H1 (cell line): ENCODE data around the gene TMEM238. TPM values are rescaled to one million over a fixed set of nuclear protein-coding genes. Genes with fewer than 3 reads are reported as not detected.

ENCODE experiments used
- CTCF ChIA-PET: fragments of 300-600 bp; sonication (Branson Sonifier 250); formaldehyde crosslinking; loops from one replicate; lab custom pipeline; 2021; ENCODE audit not compliant: partially characterized antibody; lab: Charles Lee
- POLR2A ChIA-PET: fragments of 300-600 bp; sonication (Branson Sonifier 250); formaldehyde crosslinking; loops from one replicate; lab custom pipeline; 2021; ENCODE audit warnings: inconsistent platforms; ENCODE audit not compliant: partially characterized antibody; lab: Charles Lee
- DNase-seq, 2 experiments: peaks; one replicate each; pipeline versions ENCODE4 v3.0.0 to v3.0.0-alpha.2; 2010 to 2022; ENCODE audit warnings: low spot score in 2 of 2, low read depth in 1 of 2, mixed read lengths in 1 of 2
- FAIRE-seq: peaks from 2 replicates; lab custom pipeline; 2011; peaks lifted over from hg19 to GRCh38; lab: Jason Lieb, UNC
- H2AFZ ChIP-seq: 2 replicates; pipeline ENCODE4 v1.8.1; 2012; ENCODE audit warnings: low read length, inconsistent platforms
- H2AK5ac ChIP-seq: 2 replicates; pipeline ENCODE4 v1.6.1; 2013; ENCODE audit warnings: low read depth, low read length
- H2BK120ac ChIP-seq: replicated peaks from 2 replicates; pipeline ENCODE3; 2013; ENCODE audit warnings: low read depth, low read length, inconsistent platforms
- H2BK12ac ChIP-seq: 2 replicates; pipeline ENCODE4 v1.6.1; 2013; ENCODE audit warnings: low read depth, low read length
- H2BK15ac ChIP-seq: 2 replicates; pipeline ENCODE4 v1.6.1; 2013; ENCODE audit warnings: low read length
- H2BK20ac ChIP-seq: 2 replicates; pipeline ENCODE4 v1.6.1; 2013; ENCODE audit warnings: low read length
- H2BK5ac ChIP-seq: 2 replicates; pipeline ENCODE4 v1.6.1; 2013; ENCODE audit warnings: low read depth, low read length
- H3K14ac ChIP-seq: 2 replicates; pipeline ENCODE4 v1.6.1; 2013; ENCODE audit warnings: inconsistent platforms; ENCODE audit not compliant: insufficient read length
- H3K18ac ChIP-seq: 2 replicates; pipeline ENCODE4 v1.6.1; 2013; ENCODE audit warnings: low read length; ENCODE audit errors: extremely low read depth
- H3K23ac ChIP-seq: 2 replicates; pipeline ENCODE4 v1.6.1; 2013; ENCODE audit warnings: inconsistent platforms; ENCODE audit not compliant: insufficient read length
- H3K23me2 ChIP-seq: 2 replicates; pipeline ENCODE4 v1.6.1; 2013; ENCODE audit warnings: low read depth, low read length
- H3K27ac ChIP-seq: 2 replicates; pipeline ENCODE4 v1.6.1; 2011; ENCODE audit warnings: low read depth, low read length, inconsistent platforms
- H3K27me3 ChIP-seq, 4 experiments: replicated peaks in 1 of 4; 1 replicate in 1 of 4; 2 replicates in 3 of 4; pipeline versions ENCODE4 v1.6.1 to v1.8.1; 2011 to 2013; ENCODE audit warnings: low read length in 3 of 4, mild to moderate bottlenecking in 3 of 4, inconsistent platforms in 2 of 4, mixed read lengths in 2 of 4, moderate library complexity in 1 of 4; ENCODE audit not compliant: control insufficient read depth in 3 of 4, insufficient read depth in 3 of 4; ENCODE audit errors: extremely low read depth in 1 of 4
- H3K36me3 ChIP-seq, 4 experiments: 2 replicates each; pipeline versions ENCODE4 v1.6.1 to v1.8.1; 2011 to 2013; ENCODE audit warnings: mild to moderate bottlenecking in 4 of 4, low read length in 3 of 4, moderate library complexity in 2 of 4, control low read depth in 1 of 4, inconsistent platforms in 1 of 4; ENCODE audit not compliant: insufficient read depth in 4 of 4, control insufficient read depth in 2 of 4
- H3K4ac ChIP-seq: replicated peaks from 2 replicates; pipeline ENCODE3; 2013; ENCODE audit warnings: low read length, low read depth, mixed read lengths, inconsistent platforms; ENCODE audit not compliant: insufficient read length
- H3K4me1 ChIP-seq, 4 experiments: replicated peaks in 1 of 4; 1 replicate in 1 of 4; 2 replicates in 3 of 4; pipeline versions ENCODE4 v1.6.1 to v1.8.1; 2011 to 2013; ENCODE audit warnings: low read length in 3 of 4, inconsistent platforms in 2 of 4, mixed read lengths in 1 of 4; ENCODE audit not compliant: insufficient read depth in 4 of 4, control insufficient read depth in 3 of 4
- H3K4me2 ChIP-seq, 2 experiments: 2 replicates each; pipeline versions ENCODE4 v1.6.1 to v1.8.1; 2011 to 2013; ENCODE audit warnings: low read depth in 2 of 2, low read length in 2 of 2, control low read depth in 1 of 2, inconsistent platforms in 1 of 2, mild to moderate bottlenecking in 1 of 2; ENCODE audit not compliant: insufficient read depth in 1 of 2
- H3K4me3 ChIP-seq, 4 experiments: fragments of 200-600, 300-600 bp in 1 of 4; sonication (generic), shearing (Covaris generic), sonication (Bioruptor Twin) in 1 of 4; 2 replicates each; pipeline versions ENCODE4 v1.5.1 to v1.8.1; 2011 to 2016; ENCODE audit warnings: low read length in 4 of 4, low read depth in 3 of 4, control low read depth in 2 of 4, inconsistent platforms in 2 of 4, mild to moderate bottlenecking in 2 of 4, mixed read lengths in 1 of 4, moderate library complexity in 1 of 4; ENCODE audit not compliant: insufficient read depth in 2 of 4; ENCODE audit errors: extremely low read depth in 1 of 4
- H3K56ac ChIP-seq: replicated peaks from 2 replicates; pipeline ENCODE3; 2013; ENCODE audit warnings: low read depth, mild to moderate bottlenecking, mixed read lengths, low read length, inconsistent platforms; ENCODE audit not compliant: insufficient read length
- H3K79me1 ChIP-seq: 2 replicates; pipeline ENCODE4 v1.6.1; 2013; ENCODE audit warnings: low read depth, low read length, control low read depth
- H3K79me2 ChIP-seq, 2 experiments: 2 replicates each; pipeline versions ENCODE4 v1.6.1 to v1.8.1; 2012 to 2013; ENCODE audit warnings: low read length in 2 of 2, mild to moderate bottlenecking in 2 of 2, inconsistent platforms in 1 of 2; ENCODE audit not compliant: insufficient read depth in 2 of 2, control insufficient read depth in 1 of 2
- H3K9ac ChIP-seq, 4 experiments: replicated peaks in 1 of 4; 1 replicate in 1 of 4; 2 replicates in 3 of 4; pipeline versions ENCODE4 v1.6.1 to v1.8.1; 2011 to 2013; ENCODE audit warnings: low read depth in 3 of 4, low read length in 3 of 4, control low read depth in 2 of 4, mild to moderate bottlenecking in 2 of 4, moderate library complexity in 2 of 4, inconsistent platforms in 1 of 4; ENCODE audit errors: extremely low read depth in 1 of 4
- H3K9me3 ChIP-seq, 2 experiments: 2 replicates each; pipeline versions ENCODE4 v1.6.1 to v1.8.1; 2012 to 2013; ENCODE audit warnings: mild to moderate bottlenecking in 2 of 2, moderate library complexity in 2 of 2, control low read depth in 1 of 2, inconsistent platforms in 1 of 2, low read depth in 1 of 2, low read length in 1 of 2, mixed read lengths in 1 of 2; ENCODE audit not compliant: insufficient read depth in 2 of 2
- H4K20me1 ChIP-seq, 2 experiments: replicated peaks in 1 of 2; 2 replicates each; pipeline versions ENCODE3 to v1.8.1; 2011 to 2013; ENCODE audit warnings: inconsistent platforms in 2 of 2, low read length in 2 of 2, mild to moderate bottlenecking in 1 of 2; ENCODE audit not compliant: insufficient read depth in 2 of 2, control insufficient read depth in 1 of 2
- H4K5ac ChIP-seq: 2 replicates; pipeline ENCODE4 v1.6.1; 2013; ENCODE audit warnings: low read length, low read depth, mixed read lengths, inconsistent platforms; ENCODE audit not compliant: insufficient read length
- H4K8ac ChIP-seq: 2 replicates; pipeline ENCODE4 v1.8.0; 2013; ENCODE audit warnings: mild to moderate bottlenecking, moderate library complexity, low read length, inconsistent platforms; ENCODE audit not compliant: insufficient read depth; ENCODE audit errors: extremely low read depth
- H4K91ac ChIP-seq: replicated peaks from 2 replicates; pipeline ENCODE3; 2013; ENCODE audit warnings: low read length, mixed read lengths, inconsistent platforms; ENCODE audit not compliant: insufficient read length
- KDM1A ChIP-seq: fragments of 200-600, 300-600 bp; sonication (generic); IDR thresholded peaks from 2 replicates; pipeline ENCODE4 v1.7.1; 2016; ENCODE audit warnings: mild to moderate bottlenecking, low read length, borderline replicate concordance
- PHF8 ChIP-seq: fragments of 200-600 bp; sonication (generic); conservative IDR thresholded peaks from 2 replicates; pipeline ENCODE4 v1.7.1; 2012; ENCODE audit warnings: low read depth, mild to moderate bottlenecking, inconsistent platforms, low read length, moderate library complexity
- POLR2A ChIP-seq, 2 experiments: IDR thresholded peaks; 1 replicate in 1 of 2; 2 replicates in 1 of 2; pipeline ENCODE4 v1.6.1; 2011; ENCODE audit warnings: low read depth in 2 of 2, low read length in 2 of 2, mild to moderate bottlenecking in 2 of 2; ENCODE audit errors: control extremely low read depth in 1 of 2
- SAP30 ChIP-seq: fragments of 300-600 bp; sonication (generic); IDR thresholded peaks from 2 replicates; pipeline ENCODE4 v1.7.1; 2012; ENCODE audit warnings: low read length, moderate library complexity, mild to moderate bottlenecking, inconsistent platforms; ENCODE audit not compliant: insufficient read depth, insufficient replicate concordance
- SIN3A ChIP-seq, 2 experiments: IDR thresholded peaks in 1 of 2; conservative IDR thresholded peaks in 1 of 2; 2 replicates each; pipeline ENCODE4 v1.6.1; 2011 to 2012; ENCODE audit warnings: low read length in 2 of 2, improper control_type of control experiment in 1 of 2, low read depth in 1 of 2, mild to moderate bottlenecking in 1 of 2
- TAF7 ChIP-seq: optimal IDR thresholded peaks from 2 replicates; pipeline ENCODE3; 2011; ENCODE audit warnings: low read depth, mild to moderate bottlenecking, inconsistent platforms, low read length, moderate library complexity, borderline replicate concordance
- TBP ChIP-seq: IDR thresholded peaks from 2 replicates; pipeline ENCODE4 v1.6.1; 2011; ENCODE audit warnings: low read depth, low read length, improper control_type of control experiment
- WGBS, 2 experiments: shearing (Covaris generic) in 1 of 2; methylation state at CpG; one replicate each; pipeline versions ENCODE4 v1.1.6 to v1.1.7; 2013 to 2015; ENCODE audit warnings: low lambda C conversion rate in 2 of 2, mixed read lengths in 2 of 2, inconsistent platforms in 1 of 2, low coverage in 1 of 2, missing lambda C conversion rate in 1 of 2; ENCODE audit not compliant: insufficient replicate concordance in 2 of 2, insufficient coverage in 1 of 2, insufficient read length in 1 of 2; ENCODE audit errors: extremely low coverage in 1 of 2, missing lambda C conversion rate in 1 of 2; 5-methylcytosine and 5-hydroxymethylcytosine counted together
- polyA plus RNA-seq, 7 experiments: library from polyadenylated mRNA; depleted of rRNA in 3 of 7; stranded (reverse) in 5 of 7; unstranded in 2 of 7; fragments of >200 nt in 5 of 7; fragments of 200-250 nt in 2 of 7; gene quantifications; 1 replicate in 5 of 7; 2 replicates in 1 of 7; 4 replicates in 1 of 7; pipeline versions ENCODE4 v1.2.1 to v1.2.3, GENCODE V29; 2011 to 2013; ENCODE audit warnings: missing spikeins in 2 of 7, mixed read lengths in 2 of 7
- total RNA-seq: library from RNA; stranded (reverse); fragmentation: NEBNext Ultra II Directional; extraction: Animal tissue kit (Norgen Biotek cat#: 25700); gene quantifications from 2 replicates; pipeline ENCODE4 v1.2.1, GENCODE V29; 2021

Gene TMEM238
- total and polyA plus RNA-seq, 2 of the 8 experiments (the other 6 are each of a cell fraction or from before 2014, with no cell fraction given) = 0.53 to 3.8 TPM

GRCh38 chr19:55348317-55349034 lies 35.6 kb downstream of the TMEM238 start:
- peaks cover 5% of the 10 kb centered on the region; the same call in 1 of the 2 replicates for H3K23me2 ChIP-seq
- peak overlapping the region in 3 of 4 experiments; percentile 1 to 36 (median 2); a peak in 4 of 8 replicates for H3K4me3 ChIP-seq
- H2BK120ac ChIP-seq = peak overlapping the region; percentile 45
- H3K4me2 ChIP-seq = peak overlapping the region; percentile 66 to 67
- H3K9me3 ChIP-seq = no peaks in the 10 kb centered on the region
- H2BK15ac ChIP-seq = peak overlapping the region; percentile 83; the same call in 1 of the 2 replicates
- POLR2A ChIA-PET = interaction anchor here (0.7 to 7.9 kb wide), 25 partner anchors 8 to 112 kb away, joined by 3 to 58 read pairs (median 5); partner anchors contain the start of genes GARIN5B, IL11, KMT5C and TMEM190
- H3K4me1 ChIP-seq = peaks cover 11 to 43% (median 29%) of the 10 kb centered on the region in 4 experiments
- H3K9ac ChIP-seq = peak overlapping the region in 3 of 4 experiments; percentile 25 to 28 (median 27); a peak in 3 of 7 replicates
- H2BK12ac ChIP-seq = peak overlapping the region; percentile 93
- H3K27me3 ChIP-seq = peaks cover 14 to 20% (median 18%) of the 10 kb centered on the region in 4 experiments
- H3K23ac ChIP-seq = no peak overlapping the region
- peak overlapping the region; percentile 93; the same call in 1 of the 2 replicates for H2AK5ac ChIP-seq
- H3K27ac ChIP-seq = peak overlapping the region; percentile 76
- no peaks in the 10 kb centered on the region for H3K79me1 ChIP-seq
- H2AFZ ChIP-seq = no peak overlapping the region
- peak overlapping the region; percentile 67 for H4K91ac ChIP-seq
- H3K18ac ChIP-seq = peak overlapping the region; percentile 99
- H3K36me3 ChIP-seq = peaks cover 0 to 45% (median 11%) of the 10 kb centered on the region in 4 experiments; a peak in 4 of 8 replicates
- peak overlapping the region; percentile 90 for H2BK20ac ChIP-seq
- peak overlapping the region; percentile 82 for H3K4ac ChIP-seq
- WGBS, 2 experiments = 18% methylated on average over 22 of the region's 22 CpGs; no CpG with 5 or more reads in 1 of the 2 experiments
- H4K5ac ChIP-seq = peak overlapping the region; percentile 86
- DNase-seq (peak in 1 of 2 experiments; percentile 74), FAIRE-seq (peak; percentile 7)
- H2BK5ac ChIP-seq = peak overlapping the region; percentile 92
- H3K14ac ChIP-seq = no peak overlapping the region
- no peaks in the 10 kb centered on the region for H3K79me2 ChIP-seq
- H4K8ac ChIP-seq = peak overlapping the region; percentile 88
- H3K56ac ChIP-seq = no peak overlapping the region
- CTCF ChIA-PET = interaction anchor here (0.6 to 2.0 kb wide), 17 partner anchors 9 to 305 kb away, joined by 3 to 12 read pairs (median 4); partner anchors contain the start of genes KMT5C and TMEM238
- H4K20me1 ChIP-seq = peaks cover 0 to 8% of the 10 kb centered on the region in 2 experiments
- TF ChIP-seq SAP30 = no peak
- no peak for TF ChIP-seq PHF8
- TF ChIP-seq SIN3A (conservative IDR thresholded peaks at IDR 0.05 in 1 of 2, IDR thresholded peaks at IDR 0.05 in 1 of 2; ENCODE audit: low read depth in 1 of 2, low read length in 2 of 2) = no peak
- no peak for TF ChIP-seq TBP
- peak; percentile 43 for TF ChIP-seq TAF7
- no peak for TF ChIP-seq KDM1A
- no peak; a peak in 1 of 3 replicates for TF ChIP-seq POLR2A (IDR thresholded peaks at IDR 0.05; ENCODE audit: control extremely low read depth in 1 of 2, low read depth in 2 of 2, low read length in 2 of 2)
